Fibroblast of gingiva (primary cell): ENCODE data around the gene VWA8.
"Not testable (repeated sequence)": the region's sequence is repeated elsewhere in the genome, so short reads cannot be mapped to it uniquely, and the experiment has no call there.

Source experiments
- DNase-seq: peaks from one replicate; pipeline ENCODE4 v3.0.0-alpha.2; 2011; ENCODE audit warnings: low read depth

VWA8 gene

DNA sequence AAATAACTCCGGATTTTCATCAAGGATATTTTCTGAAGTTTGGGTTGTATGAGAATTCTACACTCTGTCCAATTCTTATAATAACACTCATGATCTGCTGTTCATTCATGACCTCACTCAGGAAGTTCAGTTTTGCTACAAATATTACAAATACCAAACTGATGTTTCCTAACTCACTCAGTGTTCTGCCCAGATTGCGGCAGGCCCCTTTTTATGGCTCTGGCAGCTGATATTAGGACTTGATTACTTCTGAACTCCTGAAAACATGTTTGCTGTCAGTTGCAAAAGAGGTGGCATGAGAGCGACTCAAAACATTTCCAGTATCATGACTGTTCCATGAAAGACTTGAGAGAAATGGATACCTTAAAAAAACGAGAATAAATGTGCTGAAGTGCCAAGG lies 315.6 kb downstream of the VWA8 start:
- peak; percentile 94 for DNase-seq

DNA sequence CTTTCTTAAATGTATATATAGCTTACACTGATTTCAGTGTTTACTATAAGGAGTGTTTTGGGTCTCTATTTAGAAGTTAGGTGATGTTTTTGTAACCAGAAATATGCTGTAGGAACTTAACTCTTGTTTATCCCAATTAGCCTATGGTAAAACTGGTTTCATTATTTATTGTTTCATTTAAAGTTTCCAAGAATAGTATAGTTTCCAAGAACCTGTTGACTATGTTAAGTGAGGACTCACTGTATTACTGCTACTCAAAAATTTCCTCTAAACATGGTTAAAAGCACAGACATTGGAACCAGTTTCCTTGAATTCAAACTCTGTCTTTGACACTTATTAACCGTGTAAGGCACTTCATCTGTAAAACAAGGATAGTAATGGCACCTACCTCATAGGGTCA lies 316.2 kb downstream of the VWA8 start:
- no peak for DNase-seq

DNA sequence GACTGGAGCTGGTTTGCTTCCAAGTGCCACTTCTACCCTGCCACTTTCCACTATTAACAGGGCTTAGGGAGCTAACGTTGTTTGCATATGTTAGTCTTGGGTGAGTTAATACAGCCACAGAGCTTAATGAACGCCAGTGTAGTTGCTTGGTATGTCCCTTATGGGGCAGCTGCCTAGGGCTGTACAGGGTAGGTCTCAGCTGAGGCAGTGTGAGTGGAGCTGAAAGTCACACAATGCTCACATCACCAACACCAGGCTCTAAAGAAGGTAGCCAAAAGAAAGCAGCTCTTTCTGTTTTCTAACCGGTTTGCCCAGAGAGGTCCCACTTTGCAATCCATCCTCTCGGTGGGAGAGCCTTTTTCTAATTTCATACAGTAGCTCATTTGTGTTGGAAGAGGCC lies 317.4 kb downstream of the VWA8 start:
- DNase-seq = peak; percentile 40

DNA sequence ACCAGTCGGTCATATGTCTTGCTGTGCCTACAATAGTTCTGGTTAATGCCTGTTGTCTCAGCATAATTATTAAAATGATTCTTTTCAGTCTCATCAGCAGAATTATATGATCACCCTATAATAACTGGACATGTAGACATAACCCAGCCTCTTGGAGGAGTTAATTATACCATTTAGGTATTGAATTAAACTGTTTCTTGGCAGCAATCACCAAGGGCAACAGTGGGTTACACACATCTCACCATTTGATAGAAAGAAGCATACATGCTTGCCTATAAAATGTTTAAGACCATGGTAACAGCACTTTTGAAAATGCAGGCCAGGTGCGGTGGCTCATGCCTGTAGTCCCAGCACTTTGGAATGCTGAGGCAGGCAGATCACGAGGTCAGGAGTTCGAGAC lies 318.9 kb downstream of the VWA8 start:
- no peak for DNase-seq

DNA sequence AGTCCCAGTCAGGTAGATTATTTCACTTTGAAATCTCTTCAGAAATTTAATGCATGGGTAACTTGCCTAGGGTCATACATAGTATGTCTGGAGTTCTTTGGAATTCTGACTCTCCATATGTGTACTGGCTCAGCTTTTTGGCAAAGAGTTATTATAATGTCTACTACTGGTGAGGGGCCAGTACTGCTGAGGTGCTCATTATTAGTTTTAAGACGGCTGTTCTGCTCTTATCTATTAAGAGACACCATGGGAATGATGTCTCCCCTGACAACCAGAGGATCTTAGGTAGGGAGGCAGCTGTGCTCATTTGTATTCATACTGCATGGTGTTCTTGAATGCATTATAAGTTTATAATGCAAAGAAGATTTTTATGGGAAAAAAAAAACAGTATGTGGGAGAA lies 319.5 kb downstream of the VWA8 start:
- DNase-seq = no peak

DNA sequence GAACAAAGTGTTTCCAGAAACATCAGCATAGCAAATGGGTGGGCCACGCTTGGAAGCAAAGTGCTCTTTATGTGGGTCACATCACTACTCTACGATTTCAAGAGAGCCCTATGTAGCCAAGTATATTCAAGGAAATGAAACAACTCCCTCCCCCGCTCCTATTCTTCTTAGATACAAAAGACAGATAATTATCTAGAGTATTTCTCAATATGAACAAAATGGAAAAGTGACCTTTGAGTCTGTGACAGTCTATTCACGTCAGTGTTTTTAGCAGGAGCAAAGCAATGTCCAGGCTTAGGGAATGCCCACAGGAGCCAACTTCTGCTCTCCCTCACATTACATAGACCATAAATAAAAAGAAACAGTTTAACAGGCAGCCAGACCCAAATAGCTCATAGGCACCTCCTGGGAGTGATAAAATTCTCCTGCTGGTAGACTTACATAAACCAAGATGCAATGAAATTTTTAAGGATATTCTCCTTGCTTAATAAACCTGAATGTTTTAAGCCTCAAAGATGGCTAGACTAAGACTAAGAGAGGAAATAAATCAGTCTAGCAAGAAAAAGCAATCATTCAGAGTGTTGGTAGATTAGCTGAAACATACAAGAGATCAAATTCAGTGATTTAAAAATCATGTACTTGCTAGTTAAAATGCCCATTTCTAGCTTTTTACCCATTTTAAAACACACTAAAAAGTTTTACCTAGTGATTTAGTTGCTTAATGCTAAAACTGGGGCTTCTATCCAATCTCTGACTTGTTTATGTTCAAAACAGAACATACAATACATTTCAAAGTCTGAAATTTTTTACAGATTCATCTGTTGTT lies 320.7 kb downstream of the VWA8 start:
- no peak for DNase-seq

DNA sequence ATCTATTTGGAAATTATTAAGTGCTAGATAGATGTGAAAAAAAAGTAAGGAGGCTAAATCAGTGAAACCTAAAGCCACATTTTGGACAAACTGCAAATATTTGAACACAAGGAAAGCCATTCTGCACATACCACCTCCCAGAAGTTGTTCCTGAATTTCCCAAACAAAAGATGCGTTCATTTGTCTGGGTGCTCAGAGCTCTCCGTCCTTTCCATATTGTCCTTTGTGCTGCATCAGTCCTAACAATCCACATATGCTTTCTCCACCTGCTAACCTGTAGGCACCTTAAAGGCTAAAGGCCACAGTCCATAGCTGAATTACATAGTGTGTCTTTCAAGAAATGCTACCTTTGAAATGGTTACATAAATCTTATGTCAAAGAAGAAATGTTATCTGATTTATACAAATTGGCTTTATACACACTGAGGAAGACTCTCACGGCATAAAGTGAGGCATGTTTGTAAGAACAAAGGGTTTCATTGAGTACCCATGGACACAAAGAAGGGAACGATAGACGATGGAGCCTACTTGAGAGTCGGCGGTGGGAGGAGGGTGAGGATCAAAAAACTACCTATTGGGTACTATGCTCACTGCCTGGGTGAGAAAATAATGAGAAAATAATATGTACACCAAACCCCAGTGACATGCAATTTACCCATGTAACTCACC lies 321.5 kb downstream of the VWA8 start:
- DNase-seq = no peak

DNA sequence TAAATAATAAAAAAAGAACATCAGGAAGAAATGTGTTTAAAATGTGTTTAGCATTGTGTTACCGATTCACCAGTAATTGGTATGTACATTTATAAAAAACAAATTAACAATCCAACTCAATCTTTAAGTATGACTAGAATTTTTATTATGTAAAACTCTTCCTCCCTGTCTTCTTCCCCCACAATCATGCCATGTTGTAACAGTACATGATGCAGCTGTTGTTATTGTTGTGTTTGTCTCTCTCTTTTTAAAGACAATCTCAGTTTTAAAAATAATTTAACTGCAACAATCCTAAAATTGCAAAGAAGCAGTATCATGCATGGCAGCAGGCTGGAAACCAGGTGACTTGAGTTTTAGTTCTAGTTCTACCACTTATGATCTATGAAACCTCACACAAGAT lies 323.3 kb downstream of the VWA8 start:
- DNase-seq = no peak

DNA sequence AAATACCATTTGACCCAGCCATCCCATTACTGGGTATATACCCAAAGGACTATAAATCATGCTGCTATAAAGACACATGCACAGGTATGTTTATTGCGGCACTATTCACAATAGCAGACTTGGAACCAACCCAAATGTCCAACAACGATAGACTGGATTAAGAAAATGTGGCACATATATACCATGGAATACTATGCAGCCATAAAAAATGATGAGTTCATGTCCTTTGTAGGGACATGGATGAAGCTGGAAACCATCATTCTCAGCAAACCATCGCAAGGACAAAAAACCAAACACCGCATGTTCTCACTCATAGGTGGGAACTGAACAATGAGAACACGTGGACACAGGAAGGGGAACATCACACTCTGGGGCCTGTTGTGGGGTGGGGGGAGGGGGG lies 323.9 kb downstream of the VWA8 start:
- DNase-seq = not testable (repeated sequence)

DNA sequence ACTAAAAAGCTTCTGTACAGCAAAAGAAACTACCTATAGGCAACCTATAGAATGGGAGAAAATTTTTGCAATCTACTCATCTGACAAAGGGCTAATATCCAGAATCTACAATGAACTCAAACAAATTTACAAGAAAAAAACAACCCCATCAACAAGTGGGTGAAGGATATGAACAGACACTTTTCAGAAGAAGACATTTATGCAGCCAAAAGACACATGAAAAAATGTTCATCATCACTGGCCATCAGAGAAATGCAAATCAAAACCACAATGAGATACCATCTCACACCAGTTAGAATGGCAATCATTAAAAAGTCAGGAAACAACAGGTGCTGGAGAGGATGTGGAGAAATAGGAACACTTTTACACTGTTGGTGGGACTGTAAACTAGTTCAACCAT lies 324.3 kb downstream of the VWA8 start:
- not testable (repeated sequence) for DNase-seq

DNA sequence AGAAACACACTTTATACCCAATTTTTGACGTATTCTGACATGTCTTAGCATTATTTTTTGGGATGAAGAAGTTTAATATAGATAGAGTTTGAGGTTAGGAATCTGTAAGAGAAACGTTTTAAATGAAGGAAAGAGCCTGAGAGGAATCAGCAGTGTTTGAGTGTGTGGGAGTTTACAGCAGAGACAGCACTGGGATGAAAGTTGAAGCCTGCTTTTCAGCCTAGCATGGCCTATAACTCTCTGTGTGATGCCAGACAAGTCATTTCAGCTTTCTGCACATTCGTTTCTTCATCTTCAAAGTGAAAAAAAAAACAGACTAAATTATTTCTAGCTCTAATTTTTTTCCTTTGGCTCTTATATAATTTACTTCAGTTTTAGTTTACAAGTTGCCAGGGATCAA lies 326.5 kb downstream of the VWA8 start:
- no peak for DNase-seq

DNA sequence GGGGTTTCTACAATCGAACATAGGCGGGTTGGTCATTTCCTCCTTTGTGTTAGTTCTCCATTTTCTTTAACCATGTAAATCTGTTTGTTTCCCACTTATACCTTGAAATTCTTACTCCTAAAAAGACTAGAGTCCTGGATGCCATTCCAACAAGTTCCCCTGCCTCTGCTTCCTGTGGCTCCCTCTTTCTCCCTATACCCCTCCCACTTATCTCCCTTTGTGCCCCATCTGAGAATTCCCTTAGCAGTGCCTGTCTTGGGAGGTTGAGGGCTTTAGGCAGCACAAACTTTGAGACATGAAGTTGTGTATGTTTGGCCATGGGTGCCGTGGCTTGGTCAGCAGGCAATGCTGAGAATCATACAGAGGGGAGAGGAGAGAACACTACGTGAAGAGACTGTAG lies 327.1 kb downstream of the VWA8 start:
- no peak for DNase-seq

DNA sequence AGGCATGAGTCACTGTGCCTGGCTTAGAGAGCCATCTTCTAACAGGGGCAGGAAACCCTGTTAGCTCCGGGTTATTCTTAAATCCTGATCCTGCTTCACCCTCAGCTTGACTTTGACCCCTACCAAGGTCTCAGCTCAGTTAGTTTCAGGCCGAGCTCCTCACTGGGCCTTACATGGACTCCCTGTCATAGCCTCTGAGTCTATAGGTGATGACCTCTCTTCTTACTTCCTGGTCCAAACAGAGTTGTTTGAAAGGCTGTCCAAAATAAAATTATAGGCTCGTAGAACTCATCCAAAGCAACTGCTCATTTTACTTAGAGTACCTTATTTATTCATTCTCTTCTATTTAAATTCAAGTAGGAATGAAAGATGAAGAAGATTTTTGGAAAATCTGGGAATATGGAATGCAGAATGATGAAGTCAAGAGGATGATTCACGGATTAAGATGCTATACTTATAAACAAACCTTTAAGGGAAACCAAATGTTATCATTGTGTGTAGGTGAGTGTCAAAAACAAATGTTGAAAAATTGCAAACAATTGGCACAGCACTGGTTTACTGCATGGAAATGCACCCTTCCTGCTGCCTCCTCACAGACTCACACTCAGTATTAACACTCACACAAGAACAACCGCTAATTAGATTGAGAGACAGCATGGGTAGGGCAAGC lies 329.5 kb downstream of the VWA8 start:
- no peak for DNase-seq

DNA sequence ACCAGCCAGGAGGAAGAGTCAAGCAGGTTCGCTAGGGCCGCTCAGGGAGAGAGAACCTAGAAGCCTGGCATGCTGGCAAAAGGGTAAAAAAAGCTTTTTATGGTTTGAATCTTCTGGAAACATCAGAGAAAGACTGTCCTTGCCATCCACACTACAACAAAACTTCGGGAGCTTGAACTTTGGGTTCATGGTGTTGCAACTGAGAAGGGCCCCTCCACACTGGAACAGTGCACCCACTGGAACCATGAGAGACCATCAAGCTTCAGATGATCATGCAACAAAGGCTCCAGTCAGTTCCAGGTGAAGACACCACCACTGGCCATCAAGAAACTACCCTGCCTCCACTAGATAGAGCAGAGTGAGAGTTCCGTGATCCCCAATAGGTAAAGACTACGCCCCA lies 333.5 kb downstream of the VWA8 start:
- DNase-seq = no peak

DNA sequence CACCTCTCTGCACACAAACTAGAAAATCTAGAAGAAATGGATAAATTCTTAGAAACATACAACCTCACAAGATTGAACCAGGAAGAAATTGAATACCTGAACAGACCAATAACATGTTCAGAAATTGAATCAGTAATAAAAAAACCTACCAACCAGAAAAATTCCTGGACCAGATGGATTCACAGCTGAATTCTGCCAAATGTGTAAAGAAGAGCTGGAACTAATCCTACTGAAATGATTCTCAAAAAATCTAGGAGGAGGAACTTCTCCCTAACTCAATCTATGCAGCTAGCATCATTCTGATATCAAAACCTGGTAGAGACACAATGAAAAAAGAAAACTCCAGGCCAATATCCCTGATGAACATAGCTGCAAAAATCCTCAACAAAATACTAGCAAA lies 336.9 kb downstream of the VWA8 start:
- no peak for DNase-seq

DNA sequence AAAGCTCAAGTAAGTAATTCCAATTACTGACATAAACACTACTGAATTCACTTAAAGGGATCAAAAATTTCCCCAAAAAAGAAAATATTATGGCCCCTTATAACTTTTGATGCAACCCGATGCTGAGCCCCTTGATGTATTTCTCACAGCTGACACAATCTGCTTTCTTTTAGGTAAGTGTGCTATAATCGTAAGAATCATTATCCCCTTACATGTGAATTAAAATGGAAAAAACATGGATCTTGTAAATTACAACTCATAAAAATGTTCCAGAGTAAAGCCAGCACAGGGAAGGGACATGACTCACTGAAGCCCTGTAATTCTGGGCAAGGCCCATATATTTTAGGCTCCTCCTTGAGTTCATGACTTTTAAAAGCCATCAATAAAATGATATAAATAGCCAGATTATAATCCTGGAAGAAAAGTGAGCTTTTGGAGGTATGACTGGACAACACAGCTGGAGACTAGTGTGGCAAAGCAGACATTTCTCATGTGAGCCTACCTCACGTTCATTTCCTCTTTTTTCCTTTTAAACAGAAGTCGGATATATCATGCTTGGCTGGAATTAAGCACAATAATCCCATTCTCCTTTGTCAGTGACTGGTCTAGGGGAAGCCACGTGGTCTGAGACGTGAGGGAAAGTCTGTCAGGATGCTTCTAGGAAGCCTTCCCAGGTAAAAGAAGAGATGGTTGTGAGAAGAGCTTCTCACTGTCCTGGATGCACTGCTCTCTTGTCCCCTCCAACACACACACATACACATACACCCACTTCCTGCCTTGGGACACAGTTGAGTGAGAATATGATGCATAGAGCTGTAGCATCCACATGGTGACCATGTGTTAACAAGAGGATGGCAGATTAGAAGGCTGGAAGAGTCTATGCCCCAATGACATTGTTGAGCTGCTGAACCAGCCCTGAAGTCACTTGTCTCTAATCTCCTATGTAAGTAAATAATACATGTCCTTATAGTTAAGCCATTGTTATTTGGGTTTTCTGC lies 338.2 kb downstream of the VWA8 start:
- DNase-seq = peak; percentile 38

DNA sequence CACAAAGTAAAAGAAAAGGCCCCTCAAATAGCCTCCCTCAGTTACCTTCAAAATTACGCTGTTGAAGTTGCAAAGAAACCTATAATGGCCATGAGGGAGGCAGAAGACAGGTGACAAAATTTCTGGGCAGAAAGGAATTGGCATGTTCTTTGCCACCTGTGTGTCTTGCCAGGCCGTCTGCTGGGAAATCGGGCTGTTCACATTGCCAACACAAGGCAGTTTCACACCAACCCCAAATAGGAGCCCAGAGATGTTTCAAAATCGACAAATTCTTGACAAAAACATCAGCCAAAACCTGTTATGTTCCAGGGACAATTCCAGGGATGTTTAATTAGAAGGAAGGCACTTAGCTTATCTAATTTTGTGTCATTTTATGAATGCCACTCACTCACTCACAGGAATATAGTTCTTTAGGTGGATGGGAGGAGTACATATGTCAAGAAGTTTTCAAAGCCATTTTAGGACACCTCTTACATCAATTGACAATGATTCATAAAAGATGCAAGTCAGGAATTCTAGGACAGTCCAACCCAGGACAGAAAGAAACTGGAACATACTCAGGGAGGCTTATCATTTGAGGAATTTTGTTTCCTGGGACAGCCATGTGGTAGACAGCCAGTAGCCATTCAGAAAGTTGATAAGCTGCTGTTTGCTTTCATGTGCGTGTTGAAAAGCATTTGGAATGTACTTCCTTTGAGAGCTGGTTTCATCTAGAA lies 339.0 kb downstream of the VWA8 start:
- no peak for DNase-seq

DNA sequence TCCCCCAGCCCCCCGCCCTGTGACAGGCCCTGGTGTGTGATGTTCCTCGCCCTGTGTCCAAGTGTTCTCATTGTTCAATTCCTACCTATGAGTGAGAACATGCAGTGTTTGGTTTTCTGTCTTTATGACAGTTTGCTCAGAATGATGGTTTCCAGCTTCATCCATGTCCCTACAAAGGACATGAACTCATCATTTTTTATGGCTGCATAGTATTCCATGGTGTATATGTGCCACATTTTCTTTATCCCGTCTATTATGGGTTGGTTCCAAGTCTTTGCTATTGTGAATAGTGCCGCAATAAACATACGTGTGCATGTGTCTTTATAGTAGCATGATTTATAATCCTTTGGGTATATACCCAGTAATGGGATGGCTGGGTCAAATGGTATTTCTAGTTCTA lies 343.3 kb downstream of the VWA8 start:
- DNase-seq = not testable (repeated sequence)

DNA sequence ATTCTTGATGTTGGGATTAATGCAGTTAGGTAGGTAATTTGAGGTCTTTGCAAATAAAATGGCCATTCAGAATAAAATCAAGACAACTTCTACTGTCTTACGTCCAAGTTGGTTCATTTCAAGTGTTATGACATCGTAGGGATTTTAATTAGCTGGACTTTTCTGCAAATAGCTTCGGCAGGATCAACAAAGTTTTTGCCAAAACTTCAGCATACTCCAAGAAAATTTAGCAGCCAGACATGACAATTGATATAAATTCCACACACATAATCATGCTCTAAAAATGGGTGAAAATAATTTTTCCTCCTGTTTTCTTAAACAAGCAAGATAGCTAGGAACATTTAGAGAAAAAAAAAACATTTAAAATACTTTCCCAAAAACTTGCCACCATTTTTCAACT lies 344.8 kb downstream of the VWA8 start:
- DNase-seq = no peak

DNA sequence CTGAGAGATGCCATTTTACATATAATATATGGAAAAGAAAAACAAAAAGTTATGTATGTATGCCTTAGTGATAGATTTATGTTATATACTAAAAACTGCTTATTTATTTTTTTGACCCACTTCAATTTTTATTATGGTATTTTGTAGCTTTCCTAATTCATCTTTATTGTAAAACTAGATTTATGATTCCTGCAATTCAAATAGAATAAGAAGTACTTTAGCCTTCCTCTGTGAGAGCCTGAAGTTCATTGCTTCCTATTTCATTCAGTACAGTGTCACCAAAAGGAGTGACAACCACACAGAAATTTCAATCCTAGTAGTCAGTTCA lies 345.4 kb downstream of the VWA8 start:
- no peak for DNase-seq
